GM21381 (cell line): ENCODE data around the gene TSPAN7.

Experiments used
- ATAC-seq: cut with Tn5 transposase; IDR thresholded peaks from one replicate; pipeline ENCODE4 v1.9.1; 2021; ENCODE audit warnings: mild to moderate bottlenecking, moderate library complexity; ENCODE audit not compliant: unreplicated experiment

The TSPAN7 gene

DNA sequence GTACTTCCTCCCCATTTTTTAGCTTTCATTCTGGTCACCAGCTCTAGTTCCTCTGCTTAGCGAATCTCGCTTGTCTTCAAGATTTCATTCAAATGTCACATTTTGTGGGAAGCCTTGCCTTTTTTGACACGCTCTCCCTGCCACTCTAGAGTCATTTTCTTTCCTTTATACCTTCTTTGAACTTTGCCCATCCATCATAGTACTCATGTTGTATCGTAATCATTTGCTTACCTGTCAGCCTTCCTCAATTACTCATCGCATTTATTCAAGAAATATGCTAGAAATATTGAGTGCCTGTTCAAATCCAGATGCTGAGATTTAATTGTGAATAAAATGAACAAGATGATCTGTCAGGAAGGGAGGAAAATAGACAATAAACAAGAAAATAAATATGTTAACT, 21.8 kb downstream of the TSPAN7 start:
- ATAC-seq, result no peak

DNA sequence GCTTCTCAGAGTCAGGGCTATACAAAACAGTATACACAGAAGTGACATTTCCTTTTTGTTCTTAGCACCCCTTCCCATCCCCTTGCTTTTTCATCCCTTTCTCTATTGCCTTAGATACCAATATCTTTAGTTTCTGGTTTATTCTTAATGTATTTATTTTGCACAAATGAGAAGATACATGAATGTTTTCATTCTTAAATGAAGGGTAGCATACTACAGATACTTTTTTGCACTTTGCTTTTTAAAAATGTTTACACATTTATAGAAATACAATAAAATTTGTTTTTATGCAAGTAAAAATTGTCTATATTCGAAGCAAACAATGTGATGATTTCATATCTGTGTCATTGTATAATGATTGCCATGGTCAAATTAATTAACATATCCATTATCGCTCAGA, 33.1 kb downstream of the TSPAN7 start:
- no peak for ATAC-seq

DNA sequence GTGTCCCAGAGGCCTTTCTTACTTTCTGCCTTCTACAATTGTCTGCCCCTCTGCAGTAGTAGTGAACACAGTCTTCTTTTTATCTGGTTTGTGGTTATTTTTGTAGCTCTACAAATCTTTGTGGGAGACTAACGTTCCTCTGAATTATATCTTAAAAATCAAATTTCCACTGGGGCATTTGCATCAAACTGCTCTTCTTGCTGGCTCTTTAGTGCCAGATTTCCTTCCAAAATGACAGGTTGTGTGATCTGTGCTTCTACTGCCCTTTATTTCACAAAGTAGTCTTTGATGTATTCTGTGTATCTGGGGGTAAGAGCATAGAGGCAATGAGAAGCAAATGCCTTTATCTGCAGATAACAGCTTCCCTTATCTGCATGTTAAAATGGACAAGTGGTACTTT, 34.5 kb downstream of the TSPAN7 start:
- ATAC-seq, result no peak

DNA sequence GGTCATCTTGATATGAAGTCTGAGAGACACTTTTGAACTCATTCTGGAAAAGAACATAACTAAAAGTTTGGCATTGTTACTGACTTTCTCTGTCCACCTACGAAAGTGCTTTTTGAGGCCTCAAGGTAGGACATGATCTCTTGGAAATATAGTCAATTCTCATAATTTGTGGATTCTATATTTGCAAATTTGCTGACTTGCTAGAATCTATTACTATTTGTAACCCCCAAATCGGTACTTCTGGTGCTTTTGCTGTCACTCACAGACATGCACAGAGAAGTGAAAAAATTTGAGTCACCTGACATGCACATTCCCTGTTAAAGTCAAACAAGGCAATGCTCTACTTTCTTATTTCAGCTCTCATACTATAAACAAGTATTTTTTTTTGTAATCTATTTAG, 35.6 kb downstream of the TSPAN7 start:
- no peak for ATAC-seq

DNA sequence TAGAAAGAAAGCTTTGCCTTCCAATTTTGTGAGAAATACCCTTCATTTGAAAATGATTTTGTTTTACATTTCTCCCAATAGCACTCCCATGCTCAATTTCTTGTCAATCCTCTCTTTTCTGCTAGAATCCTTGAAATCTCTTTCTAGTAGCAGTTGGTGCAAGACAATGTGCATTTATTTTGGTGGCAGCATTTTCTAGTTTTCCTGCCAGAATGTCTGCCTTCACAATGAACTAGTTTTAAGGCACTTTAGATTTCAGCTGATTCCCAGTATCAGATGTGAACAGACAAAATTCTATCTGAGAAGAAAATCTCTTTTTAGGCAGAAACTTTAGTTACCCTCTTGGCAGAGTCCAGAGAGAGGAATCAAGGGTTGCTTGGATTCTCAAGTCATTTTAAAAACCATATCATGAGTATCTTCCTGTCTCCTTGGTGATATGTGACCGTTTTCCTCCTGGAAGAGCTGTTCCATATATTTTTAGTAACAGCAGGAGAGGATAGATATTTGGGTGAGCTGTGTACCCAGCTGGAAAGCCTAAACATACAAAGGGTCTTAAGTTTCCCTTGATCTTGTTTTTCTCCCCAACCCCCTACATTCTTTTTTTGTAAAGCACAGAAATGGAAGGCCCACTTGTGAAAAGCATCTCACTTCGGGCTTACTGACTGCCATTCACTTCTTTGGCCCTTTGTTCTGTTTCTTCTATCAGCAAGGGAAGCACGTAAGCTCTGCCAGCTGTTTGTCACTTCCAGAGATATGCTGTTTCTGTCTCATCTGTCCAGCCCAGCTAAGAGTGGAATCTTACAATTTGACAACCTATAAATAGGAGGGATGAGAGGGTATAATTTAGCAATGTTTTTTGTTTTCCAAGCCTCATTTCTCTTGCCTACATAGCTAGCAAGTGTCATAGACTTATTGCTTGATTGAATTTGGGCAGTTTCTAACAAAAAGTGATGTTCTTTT, 38.7 kb downstream of the TSPAN7 start:
- no peak for ATAC-seq

DNA sequence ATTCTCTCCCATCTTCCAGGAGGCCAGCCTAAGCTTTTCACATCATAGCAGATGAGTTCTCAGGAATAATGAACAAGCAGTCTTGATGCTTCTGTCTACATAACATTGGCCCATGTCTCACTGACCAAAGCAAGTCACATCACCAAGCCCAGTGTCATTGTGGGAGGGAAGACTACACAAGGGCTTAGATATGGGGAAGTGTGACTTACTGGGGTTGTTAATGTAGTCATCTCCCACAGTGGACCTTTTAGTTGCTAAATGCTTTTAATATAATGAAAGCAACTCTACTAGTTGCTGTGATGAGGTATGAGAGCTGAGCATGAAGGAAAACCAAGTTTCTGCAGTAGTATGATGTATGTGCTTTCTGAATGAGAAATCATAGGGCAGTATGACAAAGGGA, 40.5 kb downstream of the TSPAN7 start:
- no peak for ATAC-seq

DNA sequence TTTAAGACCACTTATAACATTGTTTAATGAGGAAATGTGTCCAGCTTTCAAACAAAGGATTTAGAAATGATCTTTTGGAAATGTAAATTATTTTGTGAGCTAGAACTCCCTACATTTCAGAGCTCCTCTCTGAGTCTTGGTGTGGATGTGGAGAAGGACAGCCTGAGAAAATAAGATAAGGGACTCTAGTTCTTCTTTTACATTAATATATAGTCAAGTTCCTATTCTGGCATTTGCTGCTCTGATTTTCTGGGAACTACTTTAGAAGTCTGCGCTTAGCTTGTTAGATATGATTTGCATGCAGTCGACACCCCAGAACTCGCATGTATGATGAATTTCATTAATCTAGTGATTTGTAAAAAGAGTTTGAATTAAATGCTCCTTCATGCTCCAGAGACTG, 45.5 kb downstream of the TSPAN7 start:
- ATAC-seq, result no peak

DNA sequence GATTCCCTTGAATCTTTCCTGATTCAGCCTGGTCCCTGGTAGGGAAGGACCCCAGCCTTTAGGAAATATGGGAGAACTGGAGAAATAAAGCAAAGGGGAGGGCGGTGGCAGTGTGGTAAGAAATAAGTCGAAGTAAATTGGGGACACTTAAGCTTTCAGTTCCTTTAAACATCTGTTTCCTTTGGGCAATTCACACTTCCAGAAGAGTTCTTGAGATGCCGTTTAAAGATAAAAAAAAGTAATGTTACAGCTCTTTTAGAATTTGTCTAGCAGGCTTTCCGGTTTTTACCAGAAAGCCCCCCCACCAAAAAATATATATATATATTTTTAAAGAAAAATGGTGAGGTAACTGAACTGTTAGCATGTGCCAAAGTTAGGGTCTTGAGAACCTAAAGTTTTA, 46.6 kb downstream of the TSPAN7 start:
- no peak for ATAC-seq

DNA sequence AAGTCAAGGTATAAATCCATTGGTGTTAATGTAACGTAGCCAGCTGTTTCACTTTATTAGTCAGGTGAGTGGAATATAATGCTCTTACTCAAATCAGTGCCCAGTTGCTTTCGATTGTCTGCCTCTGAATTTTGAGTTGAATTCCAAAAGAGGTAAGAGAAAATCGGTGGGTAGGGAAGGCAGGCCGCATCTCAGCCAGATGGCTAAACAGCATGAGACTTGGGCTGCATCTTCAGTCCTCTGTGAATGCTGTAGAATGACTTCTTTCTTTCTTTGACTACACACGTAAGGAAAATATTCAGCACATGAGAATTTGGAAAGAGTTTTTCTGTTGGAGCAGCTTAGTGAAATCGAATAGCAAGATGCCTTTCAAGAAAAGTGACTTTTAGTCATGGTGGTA, 49.5 kb downstream of the TSPAN7 start:
- ATAC-seq, result no peak

DNA sequence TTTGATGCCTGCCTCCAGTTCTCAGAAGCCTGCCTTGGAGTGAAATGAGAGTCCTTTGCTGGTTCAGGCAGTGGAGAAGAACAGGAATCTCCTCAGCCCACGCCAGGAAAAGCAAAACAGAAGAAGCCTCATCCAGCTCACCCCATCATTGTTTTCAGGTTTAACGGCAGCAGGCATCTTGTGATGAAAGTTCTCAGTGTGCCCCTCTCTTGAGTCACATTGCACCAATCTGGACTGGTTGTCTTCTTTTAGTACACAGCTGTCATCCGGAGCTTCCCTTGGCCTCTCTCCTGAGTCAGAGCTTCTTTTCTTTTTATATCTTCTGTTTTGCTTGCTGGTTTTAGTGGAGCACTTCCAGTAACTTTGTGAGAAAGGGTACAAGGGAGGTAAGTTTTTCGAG, 50.9 kb downstream of the TSPAN7 start:
- ATAC-seq, result no peak

DNA sequence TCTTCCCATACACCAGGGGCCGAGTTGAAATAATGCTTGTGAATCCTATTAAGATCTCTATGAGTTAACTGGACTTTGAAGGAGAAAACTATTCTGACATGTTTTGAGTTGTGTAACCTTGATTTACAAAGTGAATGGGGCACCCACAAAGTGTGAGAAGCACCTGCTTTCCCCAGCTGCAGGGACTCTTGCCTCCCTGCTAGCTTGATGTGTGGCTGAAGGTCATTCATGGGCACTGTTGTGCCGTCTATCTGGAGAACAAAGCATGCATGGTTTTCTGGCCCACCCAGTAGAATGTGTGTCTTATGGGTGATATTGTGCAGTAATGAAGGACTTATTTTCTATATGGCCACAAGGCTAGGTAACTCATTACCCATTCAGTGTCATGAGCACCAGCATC, 53.1 kb downstream of the TSPAN7 start:
- no peak for ATAC-seq

DNA sequence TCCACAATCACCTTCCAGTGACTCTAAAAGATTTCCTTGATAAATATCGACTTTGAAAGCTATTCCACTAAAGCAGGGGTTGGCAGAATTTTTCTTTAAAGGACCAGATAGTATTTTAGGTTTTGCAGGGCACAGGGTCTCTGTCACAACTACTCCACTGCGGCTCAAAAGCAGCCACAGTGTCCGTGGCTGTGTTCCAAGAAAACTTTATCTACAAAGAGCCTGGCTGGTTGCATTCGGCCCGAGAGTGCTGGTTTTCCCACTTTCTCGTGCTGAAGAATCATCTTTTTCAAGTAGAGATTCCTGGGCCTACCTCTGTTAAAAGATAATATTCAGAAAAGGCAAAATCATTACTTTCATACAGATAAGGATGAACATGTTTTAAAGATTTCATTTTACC, 55.6 kb downstream of the TSPAN7 start:
- no peak for ATAC-seq

DNA sequence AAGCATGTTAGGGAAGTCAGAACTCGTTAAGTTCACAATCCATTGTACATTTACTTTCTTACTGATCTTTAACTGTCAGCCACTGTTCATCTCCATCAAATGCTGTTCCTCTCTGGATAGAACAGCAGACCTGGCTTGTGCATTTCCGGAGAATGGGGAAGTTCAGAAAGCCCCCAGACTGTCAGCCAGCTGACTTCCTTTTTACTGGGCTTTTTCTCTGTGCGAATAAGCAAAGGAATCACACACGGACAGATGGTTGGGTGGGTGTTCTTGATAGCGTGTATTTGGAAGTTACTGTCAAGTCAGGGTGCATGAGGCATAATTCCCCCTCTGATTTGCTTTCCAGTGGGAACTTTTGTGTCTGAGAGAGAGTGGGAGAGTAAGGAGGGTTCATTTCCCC, 56.8 kb downstream of the TSPAN7 start:
- no peak for ATAC-seq

DNA sequence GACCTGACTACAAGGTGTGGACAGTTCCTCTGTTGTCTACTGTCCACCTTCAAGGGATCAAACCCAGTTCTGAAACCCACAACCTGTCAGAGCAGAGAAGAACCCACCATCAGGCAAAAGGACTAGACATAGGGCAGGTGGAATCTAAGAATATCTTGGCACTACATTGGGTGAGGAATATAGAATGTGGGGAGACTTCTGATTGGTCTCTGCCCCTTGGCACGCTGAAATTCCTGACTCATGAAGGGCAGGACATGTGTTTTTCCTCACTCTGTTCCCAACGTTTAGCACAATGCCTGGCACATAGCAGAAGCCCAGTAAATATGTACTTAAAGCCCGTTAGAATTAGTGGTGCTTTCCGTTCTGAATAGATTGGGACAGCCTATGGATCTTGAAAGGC, 59.3 kb downstream of the TSPAN7 start:
- ATAC-seq, result no peak

DNA sequence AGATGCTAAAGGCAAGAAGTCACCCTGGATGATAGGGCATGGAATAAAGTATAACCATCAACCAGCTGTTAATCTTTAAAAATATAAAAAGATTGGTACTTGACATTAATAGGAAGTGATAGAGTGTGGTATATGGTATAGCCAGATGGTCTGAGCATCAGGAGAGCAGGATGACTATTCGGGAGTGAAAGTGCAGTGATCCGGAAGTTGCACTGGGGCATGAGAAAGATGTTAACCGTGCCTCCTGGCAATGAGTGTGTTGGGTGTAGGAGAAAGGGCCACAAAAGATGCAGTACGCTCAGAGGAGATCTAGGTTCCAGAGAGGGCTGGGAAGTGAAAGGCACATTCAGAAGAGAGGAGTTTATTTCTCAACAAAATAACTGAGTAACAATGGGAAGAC, 65.0 kb downstream of the TSPAN7 start:
- ATAC-seq, result no peak

DNA sequence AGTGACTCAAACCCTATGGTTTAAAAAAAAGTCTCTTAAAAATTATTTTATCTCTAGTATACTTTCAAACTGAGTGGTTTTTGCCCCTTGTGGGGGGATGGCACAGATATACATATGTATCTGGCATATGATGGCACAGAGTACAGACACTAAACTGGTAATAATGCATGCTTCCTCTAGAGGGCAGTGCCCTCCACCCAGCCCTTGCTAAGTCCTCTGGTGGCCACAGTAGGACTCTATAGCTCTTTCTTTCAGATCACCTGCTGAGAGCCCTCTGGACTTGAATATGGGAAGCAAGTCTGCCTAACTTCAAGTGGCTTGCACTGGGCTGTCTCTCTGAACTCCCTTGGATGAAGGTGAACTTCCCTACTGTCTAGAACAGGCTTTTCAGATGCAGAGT, 66.3 kb downstream of the TSPAN7 start:
- no peak for ATAC-seq

DNA sequence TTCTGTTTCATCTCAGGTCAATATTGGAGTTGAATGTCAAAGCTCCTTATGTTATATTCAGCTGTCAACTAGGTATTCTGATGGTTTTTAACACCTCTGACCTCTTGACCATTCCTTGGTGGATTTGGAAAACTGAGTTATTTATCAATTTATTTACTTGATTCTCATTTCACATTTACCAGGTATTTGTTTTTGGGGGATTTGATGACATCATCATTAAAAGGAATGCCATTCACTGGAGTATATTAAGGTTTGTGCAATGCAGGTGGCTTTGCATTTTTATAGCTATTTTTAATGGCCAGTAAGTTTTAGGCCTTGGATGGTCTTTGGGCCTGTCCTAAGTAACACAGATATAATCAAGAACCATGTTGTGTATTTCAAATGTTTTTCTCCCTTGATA, 67.2 kb downstream of the TSPAN7 start:
- no peak for ATAC-seq

DNA sequence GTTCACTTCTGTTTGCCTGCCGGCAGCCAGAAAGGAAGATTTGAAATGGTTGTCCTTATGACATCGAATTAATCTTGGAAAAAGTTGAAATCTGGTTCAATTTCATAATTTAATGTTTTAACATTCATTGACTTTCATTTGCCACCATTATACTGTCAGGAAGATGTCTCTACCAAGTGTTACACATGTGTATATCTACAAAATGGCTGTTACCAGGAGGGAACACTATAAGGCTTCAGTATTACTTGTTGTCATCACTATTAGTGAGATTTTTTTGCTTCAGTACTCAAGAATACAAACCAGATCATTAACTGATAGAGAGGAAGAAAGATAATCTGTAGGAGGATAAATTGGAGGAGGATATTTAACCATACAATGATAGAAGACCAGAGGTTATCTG, 71.2 kb downstream of the TSPAN7 start:
- no peak for ATAC-seq

DNA sequence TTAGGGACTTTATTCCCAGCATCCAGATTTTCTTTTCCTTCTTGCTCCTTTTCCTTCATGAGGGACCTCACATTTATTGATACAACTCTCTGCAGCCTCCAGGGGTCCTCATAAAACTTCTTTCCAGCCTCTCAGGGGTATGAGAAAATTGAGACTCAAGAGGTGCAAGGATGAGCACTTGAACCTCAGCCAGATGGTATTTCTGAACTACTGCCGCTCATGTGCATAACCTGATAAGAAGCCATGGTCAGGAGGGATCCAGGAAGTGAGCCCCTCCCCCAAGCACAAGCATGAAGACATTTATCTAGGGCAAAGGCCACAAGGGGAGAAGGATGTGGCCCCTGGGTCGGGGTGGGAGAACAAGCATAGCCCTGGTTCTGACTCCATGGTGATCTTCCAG, 73.3 kb downstream of the TSPAN7 start:
- no peak for ATAC-seq

DNA sequence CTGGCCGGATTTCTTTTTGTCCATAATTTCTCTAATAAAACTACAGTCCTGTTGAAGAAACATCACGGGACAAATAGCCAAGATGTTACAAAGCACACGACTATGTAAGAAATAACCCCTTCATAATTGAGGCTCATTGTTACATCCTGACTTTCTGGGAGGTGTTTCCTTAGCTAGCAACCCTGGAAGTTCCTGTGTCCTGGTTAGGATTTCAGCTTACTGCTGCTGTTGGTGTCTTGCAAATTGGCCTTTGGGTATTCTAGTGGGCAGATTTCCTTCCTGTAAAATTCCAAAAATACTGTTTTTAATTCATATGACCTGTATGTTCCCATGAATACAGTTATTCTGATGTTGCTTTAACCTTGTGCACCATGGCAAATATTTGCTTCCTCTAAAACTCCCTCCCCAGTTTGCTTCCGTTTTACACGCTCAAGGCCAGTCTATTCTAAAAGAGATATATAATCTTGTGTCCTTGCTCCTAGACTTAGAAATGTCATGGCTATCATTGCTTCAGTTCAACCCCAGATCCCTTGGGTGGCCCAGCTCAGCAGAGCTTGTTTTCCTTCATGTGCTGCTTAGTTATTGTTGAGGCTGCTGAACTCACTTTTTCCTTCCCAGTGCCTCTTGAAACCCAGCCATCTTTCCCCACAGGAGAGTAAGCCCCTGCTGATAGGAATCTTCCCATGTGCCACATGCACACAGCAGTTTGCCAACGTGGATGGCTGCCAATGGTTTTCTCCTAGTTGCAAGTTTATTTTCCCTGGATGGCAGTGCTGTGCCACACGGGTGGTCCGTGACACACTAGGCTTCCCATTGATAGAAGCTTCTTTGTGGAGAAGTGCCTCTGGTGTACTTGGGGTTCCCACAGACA, 75.8 kb downstream of the TSPAN7 start:
- ATAC-seq, result no peak

DNA sequence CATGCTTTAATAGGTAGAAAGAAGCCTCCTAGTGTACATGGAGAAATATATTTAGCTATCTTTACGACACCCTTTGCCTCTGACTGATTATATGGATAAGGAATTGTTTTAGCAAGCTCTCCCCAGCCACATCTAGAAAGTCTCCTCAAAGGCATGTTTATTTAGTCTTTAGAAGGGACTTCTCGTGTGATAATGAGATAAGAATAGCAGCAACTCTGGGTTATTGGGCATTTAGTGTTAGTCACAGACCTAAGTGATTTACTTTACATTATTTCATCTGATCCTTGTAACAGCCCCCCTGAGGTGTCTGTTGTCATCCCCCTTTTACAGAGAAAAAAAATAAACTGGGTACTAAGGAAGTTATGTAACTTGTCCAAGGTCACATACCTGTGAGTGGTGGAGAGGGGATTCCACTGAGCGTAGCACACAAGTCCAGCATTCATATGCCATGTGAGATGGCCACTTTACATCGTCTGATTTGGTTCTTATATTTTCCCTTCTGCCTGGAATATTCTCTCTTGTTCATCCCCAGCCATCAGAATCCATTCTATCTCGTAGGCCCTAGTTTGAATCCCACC, 77.7 kb downstream of the TSPAN7 start:
- ATAC-seq, result no peak

DNA sequence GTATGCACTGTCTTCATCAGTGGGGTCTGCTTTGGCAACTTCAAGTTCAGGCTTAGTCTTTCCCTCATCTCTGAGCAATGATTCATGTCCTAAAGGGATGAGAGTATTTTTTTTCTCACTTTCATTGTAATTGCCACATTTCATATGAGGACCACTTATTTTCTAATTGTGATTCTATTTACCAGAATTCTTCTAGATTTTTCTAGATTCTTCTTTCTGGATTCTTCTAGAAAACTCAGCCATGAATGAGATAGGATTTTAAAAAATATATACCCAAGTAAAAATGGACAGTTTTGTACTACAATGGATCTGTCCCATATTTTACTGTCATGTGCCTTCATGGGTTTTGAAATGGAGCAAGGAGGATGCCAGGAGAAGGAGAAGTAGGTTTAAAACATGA, 78.4 kb downstream of the TSPAN7 start:
- no peak for ATAC-seq
